Measurements from ENCODE around the gene TCEAL2.
"Not testable (repeated sequence)": the region's sequence is repeated elsewhere in the genome, so short reads cannot be mapped to it uniquely, and the experiment has no call there.

TCEAL2 gene

DNA sequence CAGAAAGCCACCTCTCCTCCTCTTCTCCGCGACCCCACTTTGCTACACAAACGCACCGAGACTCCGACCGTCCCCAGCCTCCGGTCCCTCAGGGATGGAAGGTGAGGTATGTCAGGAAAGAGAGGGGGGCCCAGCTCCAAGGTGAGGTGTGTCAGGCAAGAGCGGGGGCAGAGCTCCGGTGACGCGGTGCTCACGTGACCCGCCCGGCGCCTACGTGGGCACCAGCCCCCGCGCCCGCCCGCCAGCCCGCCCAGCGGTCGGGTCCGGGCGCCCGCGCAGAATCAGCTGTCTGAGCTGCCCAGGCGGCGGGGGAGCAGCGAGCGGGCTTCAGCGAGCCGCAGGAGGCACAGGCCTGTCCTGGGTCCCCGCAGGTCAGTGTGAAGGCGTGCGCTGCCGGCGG lies at the start of gene TCEAL2:
TSS of gene TCEAL2 (plus strand) at position 244 of the 400 bp plus-strand sequence. CDS start 1,152 bp downstream, outside the sequence.
- DNase-seq (ENCODE audit: low read depth in 2 of 2) = peak in 1 of 2 donors; percentile 10

DNA sequence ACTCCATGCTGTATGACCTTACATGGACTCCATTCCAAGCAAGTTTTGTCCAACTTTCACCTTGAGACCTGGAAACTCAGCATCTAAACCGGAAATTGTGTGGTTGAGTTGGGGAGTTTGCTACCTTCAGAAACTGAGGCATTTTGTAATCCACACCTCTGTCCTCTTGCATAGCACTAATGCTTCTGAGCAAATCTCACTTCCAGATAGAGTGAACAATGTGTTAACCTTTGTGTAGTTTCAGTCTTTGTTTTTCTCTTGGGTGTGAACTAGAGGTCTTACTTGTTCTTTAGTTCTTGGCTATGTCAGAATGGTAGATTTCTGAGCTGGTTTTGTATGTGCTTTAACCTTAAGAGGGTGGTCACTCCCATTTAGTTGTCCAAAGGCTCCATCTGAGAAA lies 48.1 kb upstream of the TCEAL2 start:
- no peak for DNase-seq (ENCODE audit: low read depth in 2 of 2)

DNA sequence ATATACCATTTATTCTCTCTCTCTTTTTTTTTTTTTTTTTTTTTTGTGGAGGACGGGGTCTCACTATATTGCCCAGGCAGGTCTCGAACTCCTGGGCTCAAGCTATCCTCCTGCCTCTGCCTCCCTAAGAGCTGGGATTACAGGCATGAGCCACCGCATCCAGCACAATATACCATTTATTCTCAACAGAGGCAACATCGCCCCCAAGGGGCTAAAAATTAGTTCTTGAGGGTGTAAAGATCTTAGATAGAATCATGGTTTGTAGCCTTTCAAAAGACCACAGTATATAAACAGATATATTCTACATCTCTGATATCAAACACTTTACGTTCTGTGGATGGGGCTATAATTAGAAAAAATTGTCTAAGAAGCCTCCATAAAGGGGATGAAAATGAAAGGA lies 39.8 kb upstream of the TCEAL2 start:
- DNase-seq (ENCODE audit: low read depth in 2 of 2) = no peak

DNA sequence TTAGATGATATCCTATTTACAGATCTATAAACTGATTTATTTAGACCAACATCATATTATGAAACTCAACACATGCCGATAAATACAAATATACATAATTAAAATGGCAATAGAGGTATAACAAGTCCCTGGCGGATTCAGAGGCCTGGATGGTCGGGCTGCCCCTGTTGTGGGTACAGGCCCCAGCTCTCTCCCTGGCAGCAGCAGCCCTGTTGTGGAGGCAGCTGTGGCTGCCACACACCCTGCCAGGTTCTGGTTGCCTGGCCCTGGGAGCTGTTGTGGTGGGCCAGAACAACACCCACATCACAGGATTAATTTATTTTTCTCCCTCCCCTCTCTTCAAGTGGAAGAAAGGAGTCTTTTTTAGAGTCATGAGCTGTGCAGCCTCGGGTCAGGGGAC lies 12.1 kb upstream of the TCEAL2 start:
- no peak for DNase-seq (ENCODE audit: low read depth in 2 of 2)

DNA sequence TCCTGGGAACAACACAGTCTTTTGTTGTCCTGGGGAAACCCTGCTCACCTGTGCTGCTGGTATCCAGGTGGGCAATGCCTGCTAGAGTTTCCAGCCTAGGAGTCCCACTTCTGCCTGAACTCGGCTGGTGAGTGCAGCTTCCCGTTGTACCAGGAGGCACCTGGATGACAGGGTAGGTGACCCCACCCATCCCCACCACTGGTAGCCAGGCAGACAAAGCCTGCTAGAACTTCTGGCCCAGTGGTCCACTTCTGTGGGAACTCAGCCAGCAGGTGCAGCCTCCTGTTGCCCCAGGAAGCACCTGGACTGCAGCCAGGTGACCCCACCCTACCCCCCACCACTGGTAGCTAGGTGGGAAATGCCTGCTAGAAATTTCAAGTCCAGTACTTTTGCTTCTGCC lies 9.7 kb upstream of the TCEAL2 start:
- no peak for DNase-seq (ENCODE audit: low read depth in 2 of 2)

DNA sequence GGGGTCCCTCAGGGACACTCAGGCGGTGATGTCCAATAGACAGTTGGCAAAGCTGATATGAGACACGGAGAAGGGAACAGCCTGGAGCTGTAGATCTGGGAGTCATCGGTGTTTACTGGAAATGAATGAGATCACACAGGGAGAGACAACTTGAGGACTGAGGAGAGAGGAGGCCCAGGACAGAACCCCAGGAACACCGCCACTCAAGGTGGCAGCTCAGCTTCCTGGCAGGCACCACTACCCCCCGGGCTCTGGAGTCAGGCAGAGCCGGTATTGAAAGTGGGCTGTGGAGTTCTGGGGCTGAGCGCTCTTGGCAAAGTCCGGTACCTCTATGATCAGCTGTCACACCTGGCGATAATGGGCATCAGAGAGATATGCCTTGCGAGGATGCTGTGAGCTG lies 465 bp upstream of the TCEAL2 start:
- not testable (repeated sequence) for DNase-seq (ENCODE audit: low read depth in 2 of 2)

DNA sequence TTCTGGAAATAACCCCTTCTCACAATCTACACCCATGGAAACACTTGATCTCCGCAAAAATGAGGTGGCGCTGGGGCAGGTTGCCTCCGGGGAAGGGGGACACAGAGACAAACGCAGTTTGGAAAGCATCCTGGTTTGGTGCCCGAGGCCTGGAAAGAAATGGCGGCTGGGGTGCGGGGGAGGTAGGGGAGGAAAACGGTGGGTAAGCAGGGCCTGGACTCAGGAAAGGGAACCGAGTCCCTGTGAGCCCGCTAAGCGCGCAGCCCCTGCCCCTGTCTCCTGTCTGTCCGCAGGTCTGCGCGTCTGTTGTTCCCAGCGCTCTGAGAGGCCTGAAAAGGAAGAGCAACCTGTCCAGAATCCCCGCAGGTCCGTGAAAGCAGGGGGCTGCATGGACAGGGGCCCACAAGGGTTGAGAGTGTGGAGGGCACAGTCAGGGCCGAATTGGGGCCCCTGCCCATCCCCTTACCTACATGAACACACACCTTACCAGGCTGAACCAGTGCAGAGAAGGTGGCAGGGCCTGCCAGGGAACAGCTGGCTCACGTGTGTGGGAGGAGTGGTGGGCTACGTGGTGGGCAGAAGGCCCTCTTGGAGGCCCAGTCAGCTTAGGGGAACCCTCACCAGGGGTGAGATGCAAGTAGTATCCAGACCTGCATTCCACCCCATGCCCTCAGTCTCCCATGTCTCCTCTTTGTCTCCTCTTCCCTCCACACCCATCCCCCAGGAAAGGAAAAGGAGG lies 770 bp downstream of the TCEAL2 start:
- DNase-seq (ENCODE audit: low read depth in 2 of 2) = not testable (repeated sequence)

DNA sequence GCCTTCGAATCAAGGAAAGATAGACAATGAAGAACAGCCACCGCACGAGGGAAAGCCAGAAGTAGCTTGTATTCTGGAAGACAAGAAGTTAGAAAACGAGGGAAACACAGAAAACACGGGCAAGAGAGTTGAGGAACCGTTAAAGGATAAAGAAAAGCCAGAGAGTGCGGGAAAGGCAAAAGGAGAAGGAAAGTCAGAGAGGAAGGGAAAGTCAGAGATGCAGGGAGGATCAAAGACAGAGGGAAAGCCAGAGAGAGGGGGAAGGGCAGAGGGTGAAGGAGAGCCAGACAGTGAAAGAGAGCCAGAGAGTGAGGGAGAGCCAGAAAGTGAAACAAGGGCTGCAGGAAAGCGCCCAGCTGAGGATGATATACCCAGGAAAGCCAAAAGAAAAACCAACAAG lies 1.4 kb downstream of the TCEAL2 start:
- no peak for DNase-seq (ENCODE audit: low read depth in 2 of 2)

DNA sequence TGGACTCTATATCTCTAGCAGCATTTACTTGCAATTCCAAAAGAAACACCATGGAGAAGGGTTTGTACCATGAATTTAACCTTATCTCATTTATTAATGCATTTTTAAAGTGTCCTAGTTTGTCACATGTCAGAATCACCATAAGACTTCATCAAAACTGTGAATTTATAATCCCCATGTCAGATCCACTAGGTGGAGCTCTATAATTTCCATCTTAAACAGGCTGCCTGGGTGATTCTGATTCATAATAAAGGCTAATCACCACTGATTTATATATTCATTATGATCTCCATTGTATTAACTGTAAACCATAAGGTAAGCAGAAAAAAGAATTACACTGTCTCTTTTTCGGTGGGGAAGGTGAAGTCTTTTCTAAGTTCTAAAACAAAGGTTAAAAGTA lies 4.0 kb downstream of the TCEAL2 start:
- no peak for DNase-seq (ENCODE audit: low read depth in 2 of 2)

DNA sequence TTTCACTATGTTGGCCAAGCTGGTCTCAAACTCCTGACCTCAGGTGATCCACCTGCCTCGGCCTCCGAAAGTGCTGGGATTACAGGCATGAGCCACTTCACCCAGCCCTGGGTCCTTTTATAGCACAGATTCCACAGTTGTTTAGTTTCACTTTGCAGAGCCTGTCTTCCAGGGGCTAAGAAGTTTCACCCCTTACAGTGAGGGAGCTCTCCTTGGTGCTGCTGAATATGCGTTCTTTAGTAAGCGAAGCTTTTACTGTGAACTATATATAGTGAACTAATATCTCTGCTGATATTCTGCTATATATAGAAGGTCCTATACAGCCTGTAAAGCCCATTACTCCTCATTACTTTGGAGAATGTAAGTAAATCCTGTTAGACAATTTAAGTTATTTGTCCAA lies 12.6 kb downstream of the TCEAL2 start:
- no peak for DNase-seq (ENCODE audit: low read depth in 2 of 2)

DNA sequence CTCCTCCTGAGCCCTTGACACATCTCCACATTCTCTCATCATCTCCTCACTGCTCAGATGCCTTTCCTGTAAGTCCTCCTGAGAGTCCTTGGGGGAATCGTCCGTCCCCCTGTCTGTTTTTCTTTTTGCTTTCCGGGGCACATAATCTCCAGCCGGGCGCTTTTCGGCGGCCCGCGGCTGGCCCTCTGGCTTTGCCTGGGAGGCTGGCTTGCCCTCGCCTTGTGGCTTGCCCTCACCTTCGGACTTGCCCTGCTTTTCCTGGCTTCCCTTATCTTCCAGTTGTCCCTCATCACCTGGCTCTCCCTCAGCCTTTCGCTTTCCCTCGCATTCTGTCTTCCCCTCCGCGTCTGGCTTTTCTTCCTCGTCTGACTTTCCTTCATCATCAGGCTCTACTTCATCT lies 15.4 kb downstream of the TCEAL2 start:
- not testable (repeated sequence) for DNase-seq (ENCODE audit: low read depth in 2 of 2)

DNA sequence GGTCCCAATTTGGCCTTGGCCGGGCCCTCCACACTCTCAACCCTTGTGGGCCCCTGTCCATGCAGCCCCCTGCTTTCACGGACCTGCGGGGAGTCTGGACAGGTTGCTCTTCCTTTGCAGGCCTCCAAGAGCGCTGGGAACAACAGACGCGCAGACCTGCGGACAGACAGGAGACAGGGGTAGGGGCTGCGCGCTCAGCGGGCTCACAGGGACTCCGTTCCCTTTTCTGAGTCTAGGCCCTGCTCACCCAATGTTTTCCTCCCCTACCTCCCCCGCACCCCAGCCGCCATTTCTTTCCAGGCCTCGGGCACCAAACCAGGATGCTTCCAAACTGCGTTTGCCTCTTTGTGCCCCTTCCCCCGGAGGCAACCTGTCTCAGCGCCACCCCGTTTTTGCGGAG lies 16.2 kb downstream of the TCEAL2 start:
- DNase-seq (ENCODE audit: low read depth in 2 of 2) = not testable (repeated sequence)

DNA sequence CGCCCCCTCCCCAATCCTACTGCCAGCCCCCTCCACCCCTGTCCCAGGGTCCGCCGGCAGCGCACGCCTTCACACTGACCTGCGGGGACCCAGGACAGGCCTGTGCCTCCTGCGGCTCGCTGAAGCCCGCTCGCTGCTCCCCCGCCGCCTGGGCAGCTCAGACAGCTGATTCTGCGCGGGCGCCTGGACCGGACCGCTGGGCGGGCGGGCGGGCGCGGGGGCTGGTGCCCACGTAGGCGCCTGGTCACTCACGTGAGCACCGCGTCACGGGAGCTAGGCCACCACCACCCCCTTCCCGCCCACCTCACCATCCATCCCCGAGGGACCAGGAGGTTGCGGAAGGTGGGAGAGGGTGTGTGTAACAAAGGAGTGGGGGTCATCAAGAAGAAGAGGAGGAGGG lies 16.8 kb downstream of the TCEAL2 start, which contains the start of gene TCEAL6:
TSS of gene TCEAL6 (minus strand) at position 208 of the 400 bp plus-strand sequence.
- not testable (repeated sequence) for DNase-seq (ENCODE audit: low read depth in 2 of 2)

DNA sequence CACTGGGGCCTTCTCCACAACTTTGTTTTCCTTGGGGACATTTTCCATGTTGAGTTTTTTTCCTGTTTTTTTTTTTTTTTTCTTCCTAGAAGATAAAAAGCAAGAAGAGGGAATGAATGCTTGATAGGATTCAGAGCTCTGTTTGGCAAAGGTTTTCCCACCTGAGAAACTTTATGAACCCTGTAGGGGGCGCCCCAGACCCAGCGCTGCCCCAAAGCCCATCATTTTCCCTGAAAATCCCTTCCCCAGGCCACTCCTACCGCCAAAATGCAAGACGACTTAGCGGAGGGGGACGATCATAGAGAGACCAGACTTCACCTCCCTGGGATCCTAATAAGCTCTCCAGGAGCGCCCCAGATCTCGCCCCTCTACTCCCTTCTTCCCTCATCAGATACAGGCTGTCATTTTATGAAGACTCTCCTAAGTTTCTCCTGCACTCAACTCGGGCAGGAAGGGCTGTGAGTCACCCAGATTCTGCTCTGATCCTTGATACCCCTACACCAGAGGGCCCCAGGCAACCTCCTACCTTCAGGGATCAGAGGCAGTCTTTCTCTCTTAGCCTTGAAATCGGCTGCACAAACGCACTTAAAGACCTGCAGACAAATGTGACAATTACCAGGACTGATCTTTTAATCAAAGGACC lies 28.9 kb downstream of the TCEAL2 start:
- no peak for DNase-seq (ENCODE audit: low read depth in 2 of 2)

DNA sequence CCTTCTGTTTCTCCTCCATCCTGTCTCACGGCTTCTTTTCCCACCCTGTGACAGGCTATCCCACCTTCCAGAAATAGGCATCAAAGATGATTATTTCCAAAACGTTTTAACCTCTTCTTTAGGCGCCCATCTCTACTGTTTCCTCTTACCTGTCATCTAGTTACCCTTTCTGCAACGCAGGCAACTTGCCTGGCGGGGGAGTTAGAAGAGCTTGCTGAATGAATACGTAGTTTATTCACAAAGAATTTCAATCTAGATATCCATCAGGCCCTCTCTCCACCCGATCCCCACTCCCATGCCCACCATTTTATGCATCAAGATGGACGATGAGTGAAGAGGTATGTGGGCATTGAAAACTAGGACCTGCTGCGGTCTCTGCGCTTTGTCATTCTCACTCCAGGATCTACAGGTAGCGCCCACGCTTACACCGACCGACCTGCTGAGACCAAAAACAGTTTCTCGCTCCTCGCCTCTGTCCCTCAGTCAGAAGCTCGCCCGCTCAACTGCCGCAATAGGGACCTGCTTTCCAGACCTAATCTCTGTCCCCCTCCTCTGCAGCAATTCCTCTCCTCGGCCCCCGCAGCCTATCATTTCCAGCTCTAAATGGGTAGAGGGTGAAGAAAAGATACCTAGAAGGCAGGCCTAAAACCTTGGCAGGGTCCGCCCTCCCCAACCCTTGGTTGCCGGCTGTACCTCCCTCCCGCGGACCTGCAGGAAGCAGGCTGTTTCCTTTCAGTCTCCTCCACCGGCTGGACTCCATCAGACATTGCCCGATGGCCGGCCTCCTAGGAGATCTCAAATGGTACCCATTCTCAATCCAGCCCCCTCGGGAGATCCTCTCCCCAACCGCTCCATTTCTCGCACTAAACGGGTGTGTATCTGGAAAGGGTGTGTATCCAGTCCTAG lies 29.7 kb downstream of the TCEAL2 start:
- DNase-seq (ENCODE audit: low read depth in 2 of 2) = no peak

DNA sequence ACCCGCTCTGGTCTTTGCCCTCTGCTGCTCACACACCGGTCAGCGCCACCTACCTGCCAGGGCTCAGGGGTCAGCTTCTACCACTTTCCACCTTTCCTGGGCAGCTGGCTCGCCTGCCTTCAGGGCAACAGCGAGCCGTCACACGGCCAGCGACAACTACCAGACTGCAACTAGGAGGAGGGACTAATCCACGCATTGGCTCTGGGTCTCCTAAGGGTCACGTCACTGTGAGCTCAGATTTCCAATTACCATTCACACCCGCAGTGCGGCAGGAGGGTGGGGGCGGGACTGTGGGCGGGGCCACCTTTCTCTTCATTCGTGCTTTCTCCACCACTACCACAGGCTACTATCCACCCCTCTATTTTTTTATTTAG lies 30.3 kb downstream of the TCEAL2 start, which contains the start of gene BEX5:
TSS of gene BEX5 (minus strand) at position 172 of the 374 bp plus-strand sequence. CDS start 1,712 bp downstream, outside the sequence.
- DNase-seq (ENCODE audit: low read depth in 2 of 2) = peak; percentile 26 to 51

All from stimulated activated CD4-positive, alpha-beta T cell treated with anti-CD3 and anti-CD28 coated beads, Interleukin-1b, Interleukin-23, amount 100 ng/mL, for 4 hours (primary cell).